Hepatocyte (in vitro differentiated cells): ENCODE measurements around the gene SHROOM3. TPM values are rescaled to one million over a fixed set of nuclear protein-coding genes. Genes with fewer than 3 reads are reported as not detected.

ENCODE experiments used
- DNase-seq: peaks from one replicate; pipeline ENCODE4 v3.0.0-alpha.2; 2016; ENCODE audit warnings: low spot score
- H2AFZ ChIP-seq: fragments of 200-600 bp; sonication (generic); 2 replicates; pipeline ENCODE4 v1.6.0; 2016; ENCODE audit warnings: antibody characterized with exemption, mild to moderate bottlenecking
- H3K27ac ChIP-seq: fragments of 200-600 bp; sonication (generic); 2 replicates; pipeline ENCODE4 v1.5.1; 2016; ENCODE audit warnings: mild to moderate bottlenecking
- H3K27me3 ChIP-seq: fragments of 200-600 bp; sonication (generic); 2 replicates; pipeline ENCODE4 v1.6.1; 2016
- H3K36me3 ChIP-seq: fragments of 200-600 bp; sonication (generic); replicated peaks from 2 replicates; pipeline ENCODE4 v1.5.1; 2016; ENCODE audit warnings: low read depth; ENCODE audit not compliant: insufficient read depth
- H3K4me1 ChIP-seq: fragments of 200-600 bp; sonication (generic); 2 replicates; pipeline ENCODE4 v1.5.1; 2016; ENCODE audit warnings: mild to moderate bottlenecking, moderate library complexity; ENCODE audit not compliant: insufficient read depth
- H3K4me2 ChIP-seq: fragments of 200-600 bp; sonication (generic); 2 replicates; pipeline ENCODE4 v1.6.0; 2016
- H3K4me3 ChIP-seq: fragments of 200-600 bp; sonication (generic); 2 replicates; pipeline ENCODE4 v1.5.1; 2016; ENCODE audit warnings: mild to moderate bottlenecking
- H3K79me2 ChIP-seq: fragments of 200-600 bp; sonication (generic); 2 replicates; pipeline ENCODE4 v1.6.0; 2017; ENCODE audit warnings: mild to moderate bottlenecking
- H3K9me2 ChIP-seq: fragments of 200-600 bp; sonication (generic); replicated peaks from 2 replicates; pipeline ENCODE4 v1.6.0; 2017; ENCODE audit warnings: mild to moderate bottlenecking; ENCODE audit not compliant: insufficient read depth
- H3K9me3 ChIP-seq: fragments of 200-600 bp; sonication (generic); 2 replicates; pipeline ENCODE4 v1.5.1; 2016; ENCODE audit warnings: low read depth, mild to moderate bottlenecking
- H4K20me1 ChIP-seq: fragments of 200-600 bp; sonication (generic); 2 replicates; pipeline ENCODE4 v1.6.0; 2016; ENCODE audit warnings: mild to moderate bottlenecking; ENCODE audit not compliant: insufficient read depth, poor library complexity, severe bottlenecking
- EZH2 ChIP-seq: fragments of 200-600 bp; sonication (generic); IDR thresholded peaks from 2 replicates; pipeline ENCODE4 v1.6.1; 2016; ENCODE audit warnings: antibody characterized with exemption, mild to moderate bottlenecking, borderline replicate concordance
- EZH2phosphoT487 ChIP-seq: fragments of 200-600 bp; sonication (generic); IDR thresholded peaks from one replicate; pipeline ENCODE4 v1.6.1; 2018; ENCODE audit warnings: antibody characterized with exemption, mild to moderate bottlenecking, low read depth, moderate library complexity; ENCODE audit not compliant: unreplicated experiment, severe bottlenecking
- WGBS: methylation state at CpG from one replicate; pipeline ENCODE4 v1.1.6; 2016; ENCODE audit warnings: low lambda C conversion rate; ENCODE audit errors: missing lambda C conversion rate; 5-methylcytosine and 5-hydroxymethylcytosine counted together
- polyA plus RNA-seq: library from polyadenylated mRNA; unstranded; fragments of >200 nt; fragmentation: Nextera tagmentation; extraction: Ambion mirVana; gene quantifications from 2 replicates; pipeline ENCODE4 v1.2.1, GENCODE V29; 2016
- total RNA-seq: library from RNA; depleted of rRNA; stranded (reverse); fragments of >200 nt; gene quantifications from 2 replicates; pipeline ENCODE4 v1.2.3, GENCODE V29; 2014
- TF ChIP-seq, protein P1 (sequence below): fragments of 200-600 bp; sonication (generic); IDR thresholded peaks from 2 replicates; pipeline ENCODE4 v1.5.1; 2016; ENCODE audit warnings: antibody characterized with exemption, mild to moderate bottlenecking; ENCODE audit not compliant: poor library complexity

SHROOM3 gene
- total and polyA plus RNA-seq, 2 experiments from 2014 or later, result 35.0 to 63.1 TPM

DNA sequence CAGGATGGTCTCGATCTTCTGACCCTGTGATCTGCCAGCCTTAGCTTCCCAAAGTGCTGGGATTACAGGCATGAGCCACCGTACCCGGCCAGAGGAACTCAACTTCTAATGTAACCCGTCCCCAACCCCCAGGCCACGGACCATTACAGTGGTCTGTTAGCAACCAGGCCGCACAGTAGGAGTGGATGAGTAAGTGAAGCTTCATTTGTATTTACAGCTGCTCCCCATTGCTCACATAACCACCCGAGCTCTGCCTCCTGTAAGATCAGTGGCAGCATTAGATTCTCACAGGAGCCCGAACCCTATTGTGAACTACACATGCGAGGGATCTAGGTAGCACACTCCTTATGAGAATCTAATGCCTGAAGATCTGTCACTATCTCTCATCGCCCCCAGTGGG lies 119.6 kb downstream of the SHROOM3 start:
- no peak overlapping the region for H3K4me3 ChIP-seq
- no peak overlapping the region for H3K27ac ChIP-seq
- H3K9me2 ChIP-seq, result no peaks in the 10 kb centered on the region
- H3K79me2 ChIP-seq, result no peaks in the 10 kb centered on the region
- no peaks in the 10 kb centered on the region for H3K36me3 ChIP-seq
- no peak overlapping the region for H2AFZ ChIP-seq
- peaks cover 6% of the 10 kb centered on the region for H3K4me1 ChIP-seq
- H3K9me3 ChIP-seq, result no peaks in the 10 kb centered on the region
- H3K27me3 ChIP-seq, result no peaks in the 10 kb centered on the region
- WGBS, result over 99% methylated on average over 10 of the region's 10 CpGs
- no peak for DNase-seq
- TF ChIP-seq EZH2, result no peak
- TF ChIP-seq EZH2phosphoT487, result no peak
- TF ChIP-seq, protein P1, sequence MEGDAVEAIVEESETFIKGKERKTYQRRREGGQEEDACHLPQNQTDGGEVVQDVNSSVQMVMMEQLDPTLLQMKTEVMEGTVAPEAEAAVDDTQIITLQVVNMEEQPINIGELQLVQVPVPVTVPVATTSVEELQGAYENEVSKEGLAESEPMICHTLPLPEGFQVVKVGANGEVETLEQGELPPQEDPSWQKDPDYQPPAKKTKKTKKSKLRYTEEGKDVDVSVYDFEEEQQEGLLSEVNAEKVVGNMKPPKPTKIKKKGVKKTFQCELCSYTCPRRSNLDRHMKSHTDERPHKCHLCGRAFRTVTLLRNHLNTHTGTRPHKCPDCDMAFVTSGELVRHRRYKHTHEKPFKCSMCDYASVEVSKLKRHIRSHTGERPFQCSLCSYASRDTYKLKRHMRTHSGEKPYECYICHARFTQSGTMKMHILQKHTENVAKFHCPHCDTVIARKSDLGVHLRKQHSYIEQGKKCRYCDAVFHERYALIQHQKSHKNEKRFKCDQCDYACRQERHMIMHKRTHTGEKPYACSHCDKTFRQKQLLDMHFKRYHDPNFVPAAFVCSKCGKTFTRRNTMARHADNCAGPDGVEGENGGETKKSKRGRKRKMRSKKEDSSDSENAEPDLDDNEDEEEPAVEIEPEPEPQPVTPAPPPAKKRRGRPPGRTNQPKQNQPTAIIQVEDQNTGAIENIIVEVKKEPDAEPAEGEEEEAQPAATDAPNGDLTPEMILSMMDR, result no peak
- H3K4me2 ChIP-seq, result no peak overlapping the region
- H4K20me1 ChIP-seq, result no peaks in the 10 kb centered on the region

- WGBS, result 96% methylated on average over 1 of the region's 1 CpG
Observed at GRCh38 chr4:76556452-76556851, 121.4 kb downstream of the SHROOM3 start.

GRCh38 chr4:76558396-76559235 lies 123.6 kb downstream of the SHROOM3 start:
- Histone ChIP-seq H3K27ac (no peak overlapping the region), H3K9me2 (no peaks in the 10 kb centered on the region), H3K36me3 (no peaks in the 10 kb centered on the region), H4K20me1 (no peaks in the 10 kb centered on the region), H2AFZ (no peak overlapping the region), H3K9me3 (no peaks in the 10 kb centered on the region), H3K27me3 (no peaks in the 10 kb centered on the region), H3K4me3 (no peak overlapping the region), H3K4me1 (peaks cover 16% of the 10 kb centered on the region), H3K4me2 (peak overlapping the region; percentile 37), H3K79me2 (no peaks in the 10 kb centered on the region)
- no peak for DNase-seq
- WGBS, result 62% methylated on average over 5 of the region's 5 CpGs
- TF ChIP-seq, protein P1, result no peak
- TF ChIP-seq EZH2phosphoT487, result no peak
- no peak for TF ChIP-seq EZH2

More at GRCh38 chr4:76556452-76556851, 121.4 kb downstream of the SHROOM3 start:
- Histone ChIP-seq H2AFZ (no peak overlapping the region), H3K4me3 (no peak overlapping the region), H3K36me3 (no peaks in the 10 kb centered on the region), H3K4me1 (peaks cover 6% of the 10 kb centered on the region), H3K4me2 (no peak overlapping the region), H3K9me3 (no peaks in the 10 kb centered on the region), H3K27ac (no peak overlapping the region), H3K9me2 (no peaks in the 10 kb centered on the region), H4K20me1 (no peaks in the 10 kb centered on the region), H3K27me3 (no peaks in the 10 kb centered on the region), H3K79me2 (no peaks in the 10 kb centered on the region)
- TF ChIP-seq, protein P1, result no peak
- TF ChIP-seq EZH2 (no peak), EZH2phosphoT487 (no peak)
- DNase-seq, result no peak
